WTC11 (cell line): ENCODE measurements around the gene CAVIN1. TPM values are rescaled to one million over a fixed set of nuclear protein-coding genes. Genes with fewer than 3 reads are reported as not detected.

Experiments
- ATAC-seq: fragments of 200-7000 bp; cut with Tn5 transposase; 2 replicates; pipeline ENCODE4 v1.10.0; 2021; ENCODE audit warnings: mild to moderate bottlenecking, moderate library complexity
- CTCF ChIA-PET: fragments of 300-600 bp; sonication (Branson Sonifier 250); formaldehyde crosslinking; loops from one replicate; lab custom pipeline; 2021; ENCODE audit warnings: antibody characterized with exemption; lab: Charles Lee
- POLR2A ChIA-PET: fragments of 350-600 bp; sonication (Branson Sonifier 250); formaldehyde crosslinking; loops from one replicate; lab custom pipeline; 2021; ENCODE audit warnings: antibody characterized with exemption; lab: Charles Lee
- DNase-seq: peaks from one replicate; pipeline ENCODE4 v3.0.0; 2021; ENCODE audit warnings: low spot score
- H3K27ac Mint-ChIP-seq: 2 replicates; pipeline ENCODE4 v1.8.0; 2021; ENCODE audit warnings: mixed read lengths
- H3K27me3 Mint-ChIP-seq: 2 replicates; pipeline ENCODE4 v1.8.0; 2021; ENCODE audit warnings: low read depth, mild to moderate bottlenecking, moderate library complexity, mixed read lengths
- H3K36me3 Mint-ChIP-seq: 2 replicates; pipeline ENCODE4 v1.8.0; 2021; ENCODE audit warnings: mixed read lengths
- H3K4me1 Mint-ChIP-seq: 2 replicates; pipeline ENCODE4 v1.8.0; 2022; ENCODE audit warnings: mixed read lengths
- H3K4me3 Mint-ChIP-seq: 2 replicates; pipeline ENCODE4 v1.8.0; 2021; ENCODE audit warnings: mild to moderate bottlenecking, moderate library complexity, mixed read lengths
- H3K9me3 Mint-ChIP-seq: 2 replicates; pipeline ENCODE4 v1.8.0; 2021; ENCODE audit warnings: mixed read lengths
- ERG ChIP-seq: fragments of 250-450 bp; sonication (Bioruptor Pico); IDR thresholded peaks from 2 replicates; pipeline ENCODE4 v1.8.0; 2021; ENCODE audit warnings: mild to moderate bottlenecking
- ESRRA ChIP-seq: sonication (generic); formaldehyde crosslinking; IDR thresholded peaks from 2 replicates; pipeline ENCODE4 v1.8.1; 2022; ENCODE audit warnings: mild to moderate bottlenecking, missing genetic modification reagents, borderline replicate concordance
- FOXJ3 ChIP-seq: sonication (generic); formaldehyde crosslinking; IDR thresholded peaks from 2 replicates; pipeline ENCODE4 v1.9.0; 2021; ENCODE audit warnings: missing genetic modification reagents, mild to moderate bottlenecking, borderline replicate concordance
- FOXK1 ChIP-seq: sonication (generic); formaldehyde crosslinking; IDR thresholded peaks from 2 replicates; pipeline ENCODE4 v1.8.0; 2022; ENCODE audit warnings: mild to moderate bottlenecking, moderate library complexity, missing genetic modification reagents
- GRHL2 ChIP-seq: fragments of 250-450 bp; sonication (Bioruptor Pico); IDR thresholded peaks from 2 replicates; pipeline ENCODE4 v1.8.0; 2022; ENCODE audit warnings: mild to moderate bottlenecking, moderate library complexity; ENCODE audit not compliant: insufficient replicate concordance, severe bottlenecking
- IRF1 ChIP-seq: sonication (generic); formaldehyde crosslinking; IDR thresholded peaks from 2 replicates; pipeline ENCODE4 v1.8.0; 2023; ENCODE audit warnings: missing genetic modification reagents
- MAX ChIP-seq: sonication (generic); formaldehyde crosslinking; IDR thresholded peaks from 2 replicates; pipeline ENCODE4 v1.8.0; 2022; ENCODE audit warnings: mild to moderate bottlenecking, missing genetic modification reagents
- MXD4 ChIP-seq: fragments of 250-450 bp; sonication (Bioruptor Pico); IDR thresholded peaks from 2 replicates; pipeline ENCODE4 v1.8.0; 2021; ENCODE audit warnings: mild to moderate bottlenecking, moderate library complexity, borderline replicate concordance
- NFE2L1 ChIP-seq: sonication (generic); formaldehyde crosslinking; IDR thresholded peaks from 2 replicates; pipeline ENCODE4 v1.8.1; 2023; ENCODE audit warnings: missing genetic modification reagents
- NR3C1 ChIP-seq: sonication (generic); formaldehyde crosslinking; conservative IDR thresholded peaks from 2 replicates; pipeline ENCODE4 v1.8.1; 2023; ENCODE audit warnings: low read depth, mild to moderate bottlenecking, missing genetic modification reagents
- PRDM15 ChIP-seq: sonication (generic); formaldehyde crosslinking; IDR thresholded peaks from 2 replicates; pipeline ENCODE4 v1.8.0; 2022; ENCODE audit warnings: missing genetic modification reagents
- RELA ChIP-seq: sonication (generic); formaldehyde crosslinking; IDR thresholded peaks from 2 replicates; pipeline ENCODE4 v1.8.1; 2022; ENCODE audit warnings: missing genetic modification reagents, mild to moderate bottlenecking, borderline replicate concordance
- SMAD3 ChIP-seq: sonication (generic); formaldehyde crosslinking; IDR thresholded peaks from 2 replicates; pipeline ENCODE4 v1.8.0; 2022; ENCODE audit warnings: missing genetic modification reagents, mild to moderate bottlenecking, borderline replicate concordance
- SOX15 ChIP-seq: fragments of 250-450 bp; sonication (Bioruptor Pico); IDR thresholded peaks from 2 replicates; pipeline ENCODE4 v1.9.0; 2021; ENCODE audit warnings: mild to moderate bottlenecking
- USF1 ChIP-seq: sonication (generic); formaldehyde crosslinking; IDR thresholded peaks from 2 replicates; pipeline ENCODE4 v1.8.0; 2022; ENCODE audit warnings: mild to moderate bottlenecking, missing genetic modification reagents
- USF2 ChIP-seq: sonication (generic); formaldehyde crosslinking; IDR thresholded peaks from 2 replicates; pipeline ENCODE4 v1.8.1; 2023; ENCODE audit warnings: mild to moderate bottlenecking, missing genetic modification reagents, moderate library complexity
- ZMAT4 ChIP-seq: fragments of 250-450 bp; sonication (Bioruptor Pico); IDR thresholded peaks from 2 replicates; pipeline ENCODE4 v1.9.0; 2021; ENCODE audit warnings: mild to moderate bottlenecking
- ZNF121 ChIP-seq: sonication (generic); formaldehyde crosslinking; IDR thresholded peaks from 2 replicates; pipeline ENCODE4 v1.8.0; 2023; ENCODE audit warnings: missing genetic modification reagents
- ZNF232 ChIP-seq: sonication (generic); formaldehyde crosslinking; IDR thresholded peaks from 2 replicates; pipeline ENCODE4 v1.8.0; 2022; ENCODE audit warnings: mild to moderate bottlenecking, missing genetic modification reagents
- ZNF396 ChIP-seq: fragments of 250-450 bp; sonication (Bioruptor Pico); IDR thresholded peaks from 2 replicates; pipeline ENCODE4 v1.8.0; 2021; ENCODE audit warnings: mild to moderate bottlenecking, moderate library complexity, borderline replicate concordance
- ZNF425 ChIP-seq: fragments of 250-450 bp; sonication (Bioruptor Pico); conservative IDR thresholded peaks from 2 replicates; pipeline ENCODE4 v1.9.0; 2021; ENCODE audit warnings: mild to moderate bottlenecking
- total RNA-seq: library from RNA; stranded (reverse); gene quantifications from 3 replicates; pipeline ENCODE4 v1.2.3, GENCODE V29; 2021

The CAVIN1 gene
- total RNA-seq, 1 experiment from 2014 or later: 24.6 TPM

- no peak for TF ChIP-seq PRDM15 (CRISPR knock-in tag)
- TF ChIP-seq ZNF396 (CRISPR knock-in tag): no peak
- no peak for TF ChIP-seq ESRRA
- TF ChIP-seq USF2: no peak
- TF ChIP-seq SOX15 (CRISPR knock-in tag): no peak
- no peak for TF ChIP-seq SMAD3 (CRISPR knock-in tag)
- TF ChIP-seq IRF1 (CRISPR knock-in tag): no peak
- no peak for TF ChIP-seq MAX (CRISPR knock-in tag)
- TF ChIP-seq ZMAT4 (CRISPR knock-in tag): no peak
- TF ChIP-seq ZNF425 (CRISPR knock-in tag): no peak
- TF ChIP-seq ERG (CRISPR knock-in tag): no peak
Observed at GRCh38 chr17:42387661-42388380, 35.2 kb downstream of the CAVIN1 start (continued).

- Mint-ChIP-seq H3K4me3 (peak overlapping the region; percentile 94), H3K27ac (peak overlapping the region; percentile 90), H3K4me1 (peaks cover 51% of the 10 kb centered on the region), H3K9me3 (no peaks in the 10 kb centered on the region), H3K27me3 (no peaks in the 10 kb centered on the region), H3K36me3 (peaks cover 8% of the 10 kb centered on the region)
- no peak for ATAC-seq
- no peak for DNase-seq
- ChIA-PET CTCF (interaction anchor here (0.6 to 2.9 kb wide), 4 partner anchors 16 to 75 kb away, joined by 3 to 41 read pairs (median 28); no protein-coding TSS in a partner anchor), POLR2A (interaction anchor here (0.8 to 2.5 kb wide), 4 partner anchors 10 to 58 kb away, joined by 3 to 11 read pairs (median 4); no protein-coding TSS in a partner anchor)
- TF ChIP-seq ZNF232 (CRISPR knock-in tag): no peak
- no peak for TF ChIP-seq NR3C1
- no peak for TF ChIP-seq MXD4 (CRISPR knock-in tag)
- no peak for TF ChIP-seq RELA (CRISPR knock-in tag)
- TF ChIP-seq NFE2L1 (CRISPR knock-in tag): no peak
- no peak for TF ChIP-seq USF1 (CRISPR knock-in tag)
- TF ChIP-seq ZNF121: no peak
- TF ChIP-seq ERG (CRISPR knock-in tag): no peak
- no peak for TF ChIP-seq GRHL2 (CRISPR knock-in tag)
- no peak for TF ChIP-seq FOXJ3
- no peak for TF ChIP-seq FOXK1 (CRISPR knock-in tag)
Observed at GRCh38 chr17:42386777-42387657, 36.0 kb downstream of the CAVIN1 start.
